CD14-positive monocyte (primary cell): ENCODE data around the gene CPEB3. TPM values are rescaled to one million over a fixed set of nuclear protein-coding genes. Genes with fewer than 3 reads are reported as not detected.

ENCODE experiments used
- DNase-seq, 3 donors: peaks; one replicate each; pipeline ENCODE4 v3.0.0-alpha.2; 2011 to 2022
- H2AFZ ChIP-seq: 2 replicates; pipeline ENCODE4 v1.6.0; 2012; ENCODE audit warnings: mild to moderate bottlenecking, low read depth, low read length, inconsistent platforms; ENCODE audit not compliant: insufficient read depth, poor library complexity, severe bottlenecking
- H3K27ac ChIP-seq, 2 donors: 1 replicate in 1 of 2; 2 replicates in 1 of 2; pipeline ENCODE4 v1.5.1; 2012 to 2013; ENCODE audit warnings: low read length in 2 of 2, control low read depth in 1 of 2, inconsistent platforms in 1 of 2, low read depth in 1 of 2, mild to moderate bottlenecking in 1 of 2
- H3K27me3 ChIP-seq, 2 donors: one replicate each; pipeline versions ENCODE4 v1.6.0 to v1.6.1; 2011 to 2013; ENCODE audit warnings: low read length in 2 of 2; ENCODE audit not compliant: control insufficient read depth in 2 of 2, insufficient read depth in 2 of 2
- H3K36me3 ChIP-seq, 2 donors: replicated peaks in 1 of 2; 1 replicate in 1 of 2; 2 replicates in 1 of 2; pipeline versions ENCODE4 v1.5.1 to v1.6.1; 2012 to 2013; ENCODE audit warnings: low read length in 2 of 2, control low read depth in 1 of 2, inconsistent platforms in 1 of 2, mild to moderate bottlenecking in 1 of 2; ENCODE audit not compliant: insufficient read depth in 2 of 2, control insufficient read depth in 1 of 2
- H3K4me1 ChIP-seq, 2 donors: 1 replicate in 1 of 2; 2 replicates in 1 of 2; pipeline versions ENCODE4 v1.5.1 to v1.6.1; 2012 to 2013; ENCODE audit warnings: low read length in 2 of 2, control low read depth in 1 of 2, inconsistent platforms in 1 of 2, mild to moderate bottlenecking in 1 of 2, moderate library complexity in 1 of 2; ENCODE audit not compliant: insufficient read depth in 2 of 2, control insufficient read depth in 1 of 2
- H3K4me2 ChIP-seq: replicated peaks from 2 replicates; pipeline ENCODE3; 2012; ENCODE audit warnings: low read length, moderate library complexity, mild to moderate bottlenecking; ENCODE audit not compliant: poor library complexity, severe bottlenecking; ENCODE audit errors: extremely low read depth
- H3K4me3 ChIP-seq, 3 experiments: fragments of 200-600 bp in 1 of 3; sonication (generic) in 1 of 3; replicated peaks in 1 of 3; 1 replicate in 2 of 3; 2 replicates in 1 of 3; pipeline ENCODE4 v1.5.1; 2011 to 2013; ENCODE audit warnings: low read length in 3 of 3, mild to moderate bottlenecking in 3 of 3, control low read depth in 2 of 3, low read depth in 2 of 3, inconsistent platforms in 1 of 3, moderate library complexity in 1 of 3
- H3K79me2 ChIP-seq: 2 replicates; pipeline ENCODE4 v1.6.0; 2012; ENCODE audit warnings: mild to moderate bottlenecking, control low read depth, inconsistent platforms, low read length, moderate library complexity; ENCODE audit not compliant: insufficient read depth
- H3K9ac ChIP-seq: 2 replicates; pipeline ENCODE4 v1.6.0; 2017; ENCODE audit warnings: low read length, mild to moderate bottlenecking; ENCODE audit not compliant: insufficient read depth, poor library complexity, severe bottlenecking
- H3K9me3 ChIP-seq, 2 donors: replicated peaks in 1 of 2; 1 replicate in 1 of 2; 2 replicates in 1 of 2; pipeline versions ENCODE4 v1.5.1 to v1.6.1; 2012 to 2013; ENCODE audit warnings: low read length in 2 of 2, control low read depth in 1 of 2; ENCODE audit not compliant: control insufficient read depth in 1 of 2, insufficient read depth in 1 of 2
- H4K20me1 ChIP-seq: 2 replicates; pipeline ENCODE4 v1.6.0; 2012; ENCODE audit warnings: mild to moderate bottlenecking, low read length, control low read depth, moderate library complexity; ENCODE audit not compliant: insufficient read depth
- H3K27ac Mint-ChIP-seq, 7 donors: one replicate each; pipeline ENCODE4 v1.8.0; 2020; ENCODE audit warnings: mild to moderate bottlenecking in 7 of 7, mixed read lengths in 7 of 7, moderate library complexity in 6 of 7, inconsistent platforms in 2 of 7
- H3K27me3 Mint-ChIP-seq, 3 donors: one replicate each; pipeline ENCODE4 v1.8.0; 2021 to 2022; ENCODE audit warnings: low read depth in 3 of 3, mild to moderate bottlenecking in 3 of 3, mixed read lengths in 3 of 3, moderate library complexity in 3 of 3, inconsistent platforms in 1 of 3
- H3K36me3 Mint-ChIP-seq, 2 donors: one replicate each; pipeline ENCODE4 v1.8.0; 2020; ENCODE audit warnings: mixed read lengths in 2 of 2, inconsistent platforms in 1 of 2, mild to moderate bottlenecking in 1 of 2
- H3K4me1 Mint-ChIP-seq: one replicate; pipeline ENCODE4 v1.8.0; 2020; ENCODE audit warnings: mild to moderate bottlenecking, mixed read lengths
- H3K4me3 Mint-ChIP-seq, 2 donors: one replicate each; pipeline ENCODE4 v1.8.0; 2020; ENCODE audit warnings: mild to moderate bottlenecking in 2 of 2, mixed read lengths in 2 of 2, moderate library complexity in 1 of 2
- H3K9me3 Mint-ChIP-seq, 7 donors: one replicate each; pipeline ENCODE4 v1.8.0; 2020 to 2022; ENCODE audit warnings: mixed read lengths in 7 of 7, mild to moderate bottlenecking in 6 of 7, moderate library complexity in 6 of 7, inconsistent platforms in 2 of 7
- CTCF ChIP-seq: fragments of 200-600 bp; IDR thresholded peaks from one replicate; pipeline ENCODE4 v1.8.0; 2022; ENCODE audit warnings: antibody characterized with exemption, mild to moderate bottlenecking
- WGBS: methylation state at CpG from one replicate; pipeline ENCODE4 v1.1.5; 2013; ENCODE audit warnings: missing lambda C conversion rate; ENCODE audit not compliant: insufficient coverage; 5-methylcytosine and 5-hydroxymethylcytosine counted together
- intact Hi-C, 2 donors: fragments of 100-400 bp; cut with micrococcal nuclease; formaldehyde crosslinking; loops; one replicate each; pipeline versions ENCODE4 v1.15.0 to v1.15.1; 2023
- polyA plus RNA-seq, 3 donors: library from polyadenylated mRNA; depleted of rRNA in 1 of 3; unstranded in 2 of 3; stranded (reverse) in 1 of 3; fragments of 300-500 nt in 2 of 3; fragments of >200 nt in 1 of 3; fragmentation: Illumina TruSeq in 2 of 3; gene quantifications; 1 replicate in 2 of 3; 2 replicates in 1 of 3; pipeline ENCODE4 v1.2.3, GENCODE V29; 2012 to 2021

Gene CPEB3
- polyA plus RNA-seq, 3 donors = 1.8 to 2.9 (median 2.1) TPM

DNA sequence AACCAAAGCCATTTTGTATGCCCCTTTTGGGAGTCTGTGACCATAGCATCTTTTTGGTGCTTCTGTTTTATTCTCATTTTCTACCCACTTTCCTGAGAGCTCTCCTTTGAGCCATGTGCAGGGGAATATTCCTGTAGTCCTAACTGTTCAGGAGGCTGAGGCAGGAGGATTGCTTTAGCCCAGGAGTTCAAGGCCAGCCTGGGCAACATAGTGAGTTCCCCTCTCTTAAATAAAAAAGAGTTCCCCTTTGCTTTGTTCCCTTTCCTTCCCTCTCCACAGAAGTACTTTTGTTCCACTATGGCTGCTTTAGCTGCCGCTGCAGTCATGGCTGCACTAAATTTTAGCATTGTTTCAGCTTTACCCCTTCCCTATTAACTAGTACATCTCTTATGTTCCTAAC lies 281.4 kb downstream of the CPEB3 start:
- Histone ChIP-seq H3K4me3 (no peak overlapping the region), H3K27me3 (no peaks in the 10 kb centered on the region), H3K79me2 (no peaks in the 10 kb centered on the region), H2AFZ (no peak overlapping the region), H4K20me1 (no peaks in the 10 kb centered on the region), H3K4me1 (no peaks in the 10 kb centered on the region), H3K9me3 (no peaks in the 10 kb centered on the region), H3K9ac (no peak overlapping the region), H3K27ac (peak overlapping the region in 1 of 2 donors; percentile 9), H3K4me2 (no peak overlapping the region), H3K36me3 (peaks cover 66 to 86% of the 10 kb centered on the region in 2 donors)
- WGBS = no CpG with 5 or more reads among the region's 1 CpG
- Mint-ChIP-seq H3K9me3 (no peaks in the 10 kb centered on the region), H3K27me3 (peaks cover 0 to 1% (median 0%) of the 10 kb centered on the region in 3 donors), H3K27ac (peak overlapping the region in 2 of 7 donors; percentile 60 to 70), H3K36me3 (peaks cover 71 to 81% of the 10 kb centered on the region in 2 donors), H3K4me3 (no peak overlapping the region), H3K4me1 (no peaks in the 10 kb centered on the region)
- TF ChIP-seq CTCF = no peak
- intact Hi-C loops = no loop called here
- no peak for DNase-seq

DNA sequence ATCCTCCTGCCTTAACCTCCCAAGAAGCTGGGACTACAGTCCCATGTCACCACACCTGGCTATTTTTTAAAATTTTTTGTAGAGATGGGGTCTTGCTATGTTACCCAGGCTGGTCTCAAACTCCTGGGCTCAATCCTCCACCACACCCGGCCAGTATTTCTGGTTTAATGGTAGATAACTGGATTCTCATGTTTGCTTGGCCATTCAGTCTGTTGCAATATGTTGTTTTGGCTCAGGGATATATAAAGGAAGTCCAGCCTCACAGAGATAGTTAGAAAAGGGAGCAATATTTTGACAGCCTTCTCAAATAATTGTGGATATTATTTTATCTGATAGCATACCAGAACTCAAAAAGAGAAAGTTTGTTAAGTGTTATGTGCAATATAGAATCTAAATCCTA lies 284.9 kb downstream of the CPEB3 start:
- Histone ChIP-seq H3K79me2 (no peaks in the 10 kb centered on the region), H3K36me3 (peaks cover 51 to 88% of the 10 kb centered on the region in 2 donors), H3K4me1 (no peaks in the 10 kb centered on the region), H3K4me2 (no peak overlapping the region), H3K9me3 (peaks cover 0 to 2% of the 10 kb centered on the region in 2 donors), H3K27me3 (no peaks in the 10 kb centered on the region), H4K20me1 (no peaks in the 10 kb centered on the region), H3K27ac (no peak overlapping the region), H3K4me3 (no peak overlapping the region), H2AFZ (no peak overlapping the region), H3K9ac (no peak overlapping the region)
- H3K36me3 Mint-ChIP-seq = peaks cover 70 to 80% of the 10 kb centered on the region in 2 donors
- H3K4me3 Mint-ChIP-seq = no peak overlapping the region
- WGBS = no CpG with 5 or more reads among the region's 1 CpG
- no peak for DNase-seq
- no peak for TF ChIP-seq CTCF
- no peaks in the 10 kb centered on the region for H3K4me1 Mint-ChIP-seq
- peaks cover 0 to 1% (median 0%) of the 10 kb centered on the region in 3 donors for H3K27me3 Mint-ChIP-seq
- peak overlapping the region in 1 of 7 donors; percentile 23 for H3K27ac Mint-ChIP-seq
- intact Hi-C loops = no loop called here
- peaks cover 0 to 2% (median 0%) of the 10 kb centered on the region in 7 donors for H3K9me3 Mint-ChIP-seq
